ENCODE results near the gene LSAMP. TPM values are rescaled to one million over a fixed set of nuclear protein-coding genes. Genes with fewer than 3 reads are reported as not detected.

Gene LSAMP
- total RNA-seq, 1 donor from 2014 or later, result 4.4 TPM

DNA sequence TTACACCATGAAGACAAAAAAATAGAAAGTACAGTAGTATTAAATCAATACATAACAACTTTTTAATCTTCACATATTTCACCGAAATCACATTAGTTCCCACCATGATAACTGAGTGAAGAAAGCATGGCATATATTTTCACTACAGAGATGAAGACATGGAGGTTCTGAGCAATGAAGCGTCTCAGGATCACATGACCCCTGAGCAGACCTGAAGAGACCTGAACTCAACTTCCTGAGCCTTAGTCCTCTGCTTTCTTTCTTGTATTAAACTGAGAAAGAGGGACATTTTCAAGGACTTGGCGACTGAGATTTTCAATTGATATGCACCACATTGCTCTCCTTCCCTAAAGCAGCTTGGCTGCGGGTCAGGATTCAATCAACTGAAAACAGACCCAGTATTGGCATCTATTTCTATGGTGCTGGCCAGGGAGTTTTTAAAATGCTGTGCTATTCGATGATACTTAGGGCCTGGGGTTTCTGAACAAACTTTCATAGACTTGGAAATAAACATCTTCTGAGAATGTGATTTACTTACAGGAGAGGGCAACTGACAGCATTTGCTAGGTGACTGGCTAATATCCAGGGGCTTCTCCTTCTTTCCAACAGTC, 165.1 kb downstream of the LSAMP start:
- TF ChIP-seq, protein P1, sequence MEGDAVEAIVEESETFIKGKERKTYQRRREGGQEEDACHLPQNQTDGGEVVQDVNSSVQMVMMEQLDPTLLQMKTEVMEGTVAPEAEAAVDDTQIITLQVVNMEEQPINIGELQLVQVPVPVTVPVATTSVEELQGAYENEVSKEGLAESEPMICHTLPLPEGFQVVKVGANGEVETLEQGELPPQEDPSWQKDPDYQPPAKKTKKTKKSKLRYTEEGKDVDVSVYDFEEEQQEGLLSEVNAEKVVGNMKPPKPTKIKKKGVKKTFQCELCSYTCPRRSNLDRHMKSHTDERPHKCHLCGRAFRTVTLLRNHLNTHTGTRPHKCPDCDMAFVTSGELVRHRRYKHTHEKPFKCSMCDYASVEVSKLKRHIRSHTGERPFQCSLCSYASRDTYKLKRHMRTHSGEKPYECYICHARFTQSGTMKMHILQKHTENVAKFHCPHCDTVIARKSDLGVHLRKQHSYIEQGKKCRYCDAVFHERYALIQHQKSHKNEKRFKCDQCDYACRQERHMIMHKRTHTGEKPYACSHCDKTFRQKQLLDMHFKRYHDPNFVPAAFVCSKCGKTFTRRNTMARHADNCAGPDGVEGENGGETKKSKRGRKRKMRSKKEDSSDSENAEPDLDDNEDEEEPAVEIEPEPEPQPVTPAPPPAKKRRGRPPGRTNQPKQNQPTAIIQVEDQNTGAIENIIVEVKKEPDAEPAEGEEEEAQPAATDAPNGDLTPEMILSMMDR (IDR thresholded peaks at IDR 0.05), result no peak
- Mint-ChIP-seq H3K36me3 (ENCODE audit: unreplicated experiment) (no peaks in the 10 kb centered on the region), H3K27ac (ENCODE audit: unreplicated experiment) (no peak overlapping the region), H3K4me1 (ENCODE audit: unreplicated experiment) (no peaks in the 10 kb centered on the region), H3K4me3 (ENCODE audit: unreplicated experiment) (no peak overlapping the region), H3K9me3 (ENCODE audit: unreplicated experiment) (no peaks in the 10 kb centered on the region), H3K27me3 (ENCODE audit: unreplicated experiment) (peaks cover 6% of the 10 kb centered on the region)
- no peak for DNase-seq (ENCODE audit: extremely low spot score, unreplicated experiment)

DNA sequence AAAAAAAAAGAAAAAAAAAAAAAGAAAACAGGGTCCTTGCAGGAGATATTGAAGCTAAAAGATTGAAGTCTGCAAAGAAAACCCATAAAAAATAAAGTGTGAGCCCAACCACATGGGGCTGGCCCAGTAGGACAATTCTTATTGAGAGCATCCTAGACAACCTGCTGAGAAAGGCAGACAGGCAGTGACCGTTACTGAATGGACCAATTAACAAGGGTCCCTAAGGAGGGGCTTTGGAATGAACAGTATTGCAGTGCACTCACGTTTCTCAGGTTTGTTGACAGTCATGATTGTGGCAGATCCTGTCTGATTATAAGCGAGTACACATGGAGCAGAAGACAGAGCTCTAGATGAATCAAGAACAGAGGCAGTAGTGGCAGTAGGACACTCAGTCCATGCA, 168.6 kb downstream of the LSAMP start:
- no peaks in the 10 kb centered on the region for H3K4me1 Mint-ChIP-seq (ENCODE audit: unreplicated experiment)
- TF ChIP-seq, protein P1 (IDR thresholded peaks at IDR 0.05), result no peak
- no peaks in the 10 kb centered on the region for H3K36me3 Mint-ChIP-seq (ENCODE audit: unreplicated experiment)
- DNase-seq (ENCODE audit: extremely low spot score, unreplicated experiment), result no peak
- no peak overlapping the region for H3K4me3 Mint-ChIP-seq (ENCODE audit: unreplicated experiment)
- no peak overlapping the region for H3K27ac Mint-ChIP-seq (ENCODE audit: unreplicated experiment)
- peaks cover 6% of the 10 kb centered on the region for H3K27me3 Mint-ChIP-seq (ENCODE audit: unreplicated experiment)
- no peaks in the 10 kb centered on the region for H3K9me3 Mint-ChIP-seq (ENCODE audit: unreplicated experiment)

DNA sequence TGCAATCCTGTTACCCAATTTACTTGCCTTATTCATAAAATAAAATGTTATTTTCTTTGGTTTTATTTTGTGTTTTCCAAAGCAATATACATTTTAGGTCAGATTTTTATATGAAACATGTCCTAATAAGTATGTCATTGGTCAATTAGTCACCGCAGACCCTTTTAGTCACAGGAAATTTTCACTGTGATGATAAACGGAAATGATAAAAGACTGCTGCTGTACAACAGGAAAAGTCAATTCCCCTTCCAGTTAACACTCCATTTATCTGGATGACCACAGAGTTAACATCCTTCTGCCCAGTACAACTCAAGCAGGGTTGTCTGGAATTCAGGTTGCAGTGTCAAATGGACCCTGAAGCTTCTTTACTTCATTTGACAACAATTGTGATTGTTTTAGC, 175.2 kb downstream of the LSAMP start:
- DNase-seq (ENCODE audit: extremely low spot score, unreplicated experiment), result no peak
- Mint-ChIP-seq H3K36me3 (ENCODE audit: unreplicated experiment) (no peaks in the 10 kb centered on the region), H3K9me3 (ENCODE audit: unreplicated experiment) (no peaks in the 10 kb centered on the region), H3K27me3 (ENCODE audit: unreplicated experiment) (no peaks in the 10 kb centered on the region), H3K4me1 (ENCODE audit: unreplicated experiment) (no peaks in the 10 kb centered on the region), H3K4me3 (ENCODE audit: unreplicated experiment) (no peak overlapping the region), H3K27ac (ENCODE audit: unreplicated experiment) (no peak overlapping the region)
- TF ChIP-seq, protein P1 (IDR thresholded peaks at IDR 0.05), result no peak

DNA sequence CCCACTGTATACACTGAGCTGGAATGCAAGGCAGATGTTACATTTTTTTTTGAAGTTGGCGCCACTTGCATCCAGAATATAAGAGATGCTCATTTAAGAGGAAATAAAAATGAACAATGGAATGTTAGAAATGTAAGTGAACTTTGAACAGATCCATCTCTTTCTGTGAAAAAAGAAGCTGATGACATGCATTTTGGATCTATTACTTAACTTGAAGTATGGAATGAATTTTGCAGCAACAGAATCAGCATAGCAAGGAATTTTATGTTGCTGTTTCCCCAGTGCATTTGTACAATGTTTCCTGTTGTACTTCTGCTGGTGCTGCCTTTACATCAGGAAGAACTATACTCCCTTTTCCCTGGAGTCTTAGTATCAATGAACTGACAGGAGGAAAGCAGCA, 178.2 kb downstream of the LSAMP start:
- no peaks in the 10 kb centered on the region for H3K36me3 Mint-ChIP-seq (ENCODE audit: unreplicated experiment)
- DNase-seq (ENCODE audit: extremely low spot score, unreplicated experiment), result no peak
- H3K27ac Mint-ChIP-seq (ENCODE audit: unreplicated experiment), result no peak overlapping the region
- H3K9me3 Mint-ChIP-seq (ENCODE audit: unreplicated experiment), result no peaks in the 10 kb centered on the region
- H3K4me1 Mint-ChIP-seq (ENCODE audit: unreplicated experiment), result peaks cover 2% of the 10 kb centered on the region
- no peak overlapping the region for H3K4me3 Mint-ChIP-seq (ENCODE audit: unreplicated experiment)
- H3K27me3 Mint-ChIP-seq (ENCODE audit: unreplicated experiment), result no peaks in the 10 kb centered on the region
- TF ChIP-seq, protein P1 (IDR thresholded peaks at IDR 0.05), result no peak

DNA sequence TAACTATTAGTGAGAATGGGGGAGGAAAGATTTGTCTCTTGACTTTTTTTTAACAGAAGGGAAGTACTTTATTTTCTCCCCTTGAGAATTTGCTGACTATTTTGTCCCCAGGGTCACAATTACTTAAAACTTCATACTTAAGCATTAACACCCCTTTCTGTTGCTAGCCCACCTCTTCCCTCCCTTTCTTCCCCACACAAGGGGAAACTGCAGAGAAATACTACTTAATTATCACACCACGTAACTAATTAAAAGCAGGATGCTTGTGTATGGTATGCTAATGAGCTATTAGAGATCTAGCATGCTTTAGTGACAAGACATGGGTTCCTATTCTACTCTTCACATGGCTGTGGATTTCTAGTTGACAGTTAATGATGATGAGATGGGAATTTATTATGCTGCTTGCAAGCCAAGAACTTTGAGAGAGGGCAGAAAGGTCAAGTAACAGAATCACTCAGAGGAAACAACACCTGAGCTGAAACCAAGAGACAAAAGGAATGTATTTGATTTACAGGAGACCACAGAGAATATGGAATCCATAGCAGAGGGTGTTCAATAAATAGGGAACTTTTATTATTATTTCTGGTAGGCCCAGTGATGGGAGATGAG, 179.2 kb downstream of the LSAMP start:
- no peak for DNase-seq (ENCODE audit: extremely low spot score, unreplicated experiment)
- TF ChIP-seq, protein P1 (IDR thresholded peaks at IDR 0.05), result no peak
- no peaks in the 10 kb centered on the region for H3K27me3 Mint-ChIP-seq (ENCODE audit: unreplicated experiment)
- H3K36me3 Mint-ChIP-seq (ENCODE audit: unreplicated experiment), result no peaks in the 10 kb centered on the region
- no peak overlapping the region for H3K4me3 Mint-ChIP-seq (ENCODE audit: unreplicated experiment)
- no peak overlapping the region for H3K27ac Mint-ChIP-seq (ENCODE audit: unreplicated experiment)
- no peaks in the 10 kb centered on the region for H3K9me3 Mint-ChIP-seq (ENCODE audit: unreplicated experiment)
- H3K4me1 Mint-ChIP-seq (ENCODE audit: unreplicated experiment), result peaks cover 2% of the 10 kb centered on the region

Data from osteocyte (in vitro differentiated cells).